ENCODE results near the gene ARV1.
"Not testable (repeated sequence)": the region's sequence is repeated elsewhere in the genome, so short reads cannot be mapped to it uniquely, and the experiment has no call there.

Gene ARV1

DNA sequence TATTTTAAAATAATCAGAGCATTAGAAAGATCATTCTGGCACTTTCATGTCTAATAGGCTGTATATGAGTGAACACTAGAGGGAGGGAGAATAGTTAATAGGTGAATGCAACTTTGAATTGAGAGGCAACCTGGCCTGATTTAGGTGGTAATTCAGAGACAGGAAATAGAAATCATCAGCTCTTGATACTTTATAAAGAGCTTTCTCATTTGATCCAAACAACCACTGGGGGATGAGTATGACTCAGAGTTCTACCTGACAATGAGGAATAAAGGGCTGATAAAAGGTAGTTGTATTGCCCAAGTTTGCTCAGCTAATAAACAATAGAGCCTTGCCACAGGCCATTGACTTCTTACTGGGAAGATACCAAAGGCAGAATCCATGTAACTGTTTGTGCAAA lies 66.4 kb downstream of the ARV1 start:
- no peak for DNase-seq

- DNase-seq = not testable (repeated sequence)
Observed at GRCh38 chr1:231045921-231046729, 67.2 kb downstream of the ARV1 start.

DNA sequence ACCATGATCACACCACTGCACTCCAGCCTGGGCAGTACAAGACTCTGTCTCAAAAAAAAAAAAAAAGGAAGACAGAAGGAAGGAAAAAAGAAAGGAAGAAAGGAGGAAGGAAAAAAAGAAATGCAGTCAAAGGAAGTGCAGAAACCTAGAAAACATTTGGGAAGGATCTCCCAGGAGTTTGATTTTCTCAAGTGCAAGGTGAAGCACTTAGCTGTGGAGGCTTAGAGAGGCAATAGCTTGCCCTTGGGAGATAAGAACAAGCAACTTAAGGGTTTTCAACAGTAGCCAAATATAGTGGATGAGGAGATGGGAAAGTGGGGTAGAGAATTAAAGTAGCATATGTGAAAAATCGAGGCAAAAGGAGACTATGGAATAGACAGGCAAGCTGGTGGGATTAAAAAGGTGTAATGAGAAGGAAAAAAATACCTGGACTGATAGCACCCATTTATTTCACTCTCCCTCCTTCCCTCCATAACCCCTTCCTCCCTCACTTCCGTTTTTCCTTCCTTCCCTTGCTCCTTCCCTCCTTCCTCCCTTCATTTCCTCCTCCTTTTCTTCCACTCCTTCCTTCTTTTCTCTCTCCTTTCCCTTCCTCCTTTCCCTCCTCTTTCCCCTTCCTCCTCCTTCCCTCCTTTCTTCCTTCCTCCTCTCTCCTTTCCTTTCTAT lies 68.0 kb downstream of the ARV1 start:
- no peak for DNase-seq

- not testable (repeated sequence) for DNase-seq
Observed at GRCh38 chr1:231047529-231047928, 68.6 kb downstream of the ARV1 start.

DNA sequence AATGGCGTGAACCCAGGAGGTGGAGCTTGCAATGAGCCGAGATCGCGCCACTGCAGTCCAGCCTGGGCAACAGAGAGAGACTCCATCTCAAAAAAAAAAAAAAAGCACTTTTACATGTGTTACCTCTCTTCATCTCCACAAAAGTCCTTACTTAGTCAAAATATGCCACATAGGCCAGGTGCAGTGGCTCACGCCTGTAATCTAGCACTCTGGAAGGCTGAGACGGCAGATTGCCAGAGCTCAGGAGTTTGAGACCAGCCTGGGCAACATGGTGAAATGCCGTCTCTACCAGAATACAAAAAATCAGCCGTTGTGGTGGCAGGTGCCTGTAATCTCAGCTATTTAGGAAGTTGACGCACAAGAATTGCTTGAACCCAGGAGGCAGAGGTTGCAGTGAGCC lies 69.5 kb downstream of the ARV1 start:
- DNase-seq = not testable (repeated sequence)

GRCh38 chr1:231049121-231049979 lies 70.5 kb downstream of the ARV1 start:
- DNase-seq = no peak

Measured in retina (tissue), 1 donor.